HG02870 (cell line): ENCODE results near the gene TNNC1.

Experiments used
- ATAC-seq: cut with Tn5 transposase; IDR thresholded peaks from one replicate; pipeline ENCODE4 v1.9.1; 2021; ENCODE audit warnings: mild to moderate bottlenecking, moderate library complexity; ENCODE audit not compliant: unreplicated experiment

The TNNC1 gene

DNA sequence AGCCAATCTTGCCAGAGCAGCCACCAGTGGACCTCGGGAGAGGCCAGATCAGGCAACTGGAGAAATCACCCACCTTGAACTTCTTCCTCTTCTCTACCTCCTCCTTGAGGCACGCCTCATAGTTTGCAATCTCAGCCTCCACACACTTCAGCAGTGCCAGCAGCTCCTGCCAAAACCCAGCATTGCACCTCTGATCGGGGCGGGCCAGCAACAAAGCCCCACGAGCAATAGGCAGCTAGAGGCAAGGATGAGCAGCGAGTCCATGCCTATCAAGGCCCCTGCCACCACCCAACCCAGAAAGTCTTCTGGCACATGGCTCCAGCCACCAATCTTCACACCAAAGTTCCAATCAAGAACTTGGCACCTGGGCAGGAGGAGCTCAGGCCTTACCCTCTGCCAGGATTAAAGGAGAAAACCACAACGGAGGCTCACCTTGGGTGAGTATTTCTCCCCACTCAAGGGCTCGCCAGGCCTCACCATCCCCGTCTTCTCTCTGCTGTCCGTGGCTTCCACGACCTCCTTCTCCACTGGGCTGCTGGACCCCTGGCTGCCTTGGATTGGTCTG, 51.1 kb downstream of the TNNC1 start:
- no peak for ATAC-seq

DNA sequence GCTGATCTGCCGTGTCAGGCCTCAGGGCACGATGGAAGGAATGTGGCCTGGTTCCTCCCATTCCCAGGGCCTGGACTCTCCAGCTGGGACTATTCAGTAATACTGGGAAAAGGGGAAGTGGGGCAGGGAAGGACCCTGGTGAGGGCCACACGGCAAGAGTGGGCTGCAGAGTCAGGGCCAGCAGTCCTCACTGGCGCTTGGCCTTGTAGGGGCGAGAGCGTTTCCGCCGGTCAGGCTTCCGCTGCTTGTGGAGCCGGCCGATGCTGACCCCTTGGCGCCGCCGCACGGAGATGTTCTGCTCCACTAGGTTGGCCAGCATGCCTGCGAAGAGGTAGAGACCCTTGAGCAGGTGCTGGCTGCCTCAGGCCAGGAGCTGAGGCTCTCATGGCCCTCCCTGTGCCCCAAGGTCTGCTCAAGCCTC, 51.7 kb downstream of the TNNC1 start:
- ATAC-seq = no peak

DNA sequence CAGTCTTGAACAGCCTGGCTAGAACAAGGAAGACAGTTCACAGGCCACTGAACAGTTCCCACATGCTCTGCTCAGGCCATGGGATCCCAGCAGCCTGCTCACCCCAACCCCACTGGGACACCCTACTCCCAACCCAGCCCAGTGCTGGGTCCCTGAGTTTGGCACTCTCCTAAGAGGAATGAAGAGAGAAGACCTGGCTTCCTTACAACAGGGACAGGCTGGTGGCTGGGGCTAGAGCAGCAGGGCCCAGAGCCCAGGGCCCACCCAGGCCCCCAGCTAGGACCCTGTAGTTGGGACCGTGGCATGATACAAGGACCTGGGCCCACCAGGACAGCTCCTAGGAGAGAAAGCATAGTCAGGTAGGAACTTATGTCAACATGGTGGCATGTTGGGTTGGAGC, 52.3 kb downstream of the TNNC1 start:
- no peak for ATAC-seq
